HepG2 (cell line): ENCODE data around the gene PRSS1. TPM values are rescaled to one million over a fixed set of nuclear protein-coding genes. Genes with fewer than 3 reads are reported as not detected.

ENCODE experiments used
- ATAC-seq: fragments of 200-7000 bp; cut with Tn5 transposase; 3 replicates; pipeline ENCODE4 v1.9.1; 2020; ENCODE audit warnings: mild to moderate bottlenecking, moderate library complexity
- BruUV-seq: library from RNA; stranded (reverse); fragments of 400-500 nt; replicated peaks from 2 replicates; lab custom pipeline; 2021; lab: Mats Ljungman, UMichigan
- CTCF ChIA-PET: fragments of 300-600 bp; formaldehyde crosslinking; extraction: SDS; loops from one replicate; lab custom pipeline; 2021; ENCODE audit warnings: low total read pairs, inconsistent platforms, low intra/inter-chr PET ratio; lab: Yijun Ruan, JAX
- POLR2A ChIA-PET: fragments of 350-600 bp; sonication (Branson Sonifier 250); formaldehyde crosslinking; loops from one replicate; lab custom pipeline; 2020; ENCODE audit warnings: antibody characterized with exemption, inconsistent platforms; lab: Yijun Ruan, JAX
- DNase-seq: peaks from one replicate; pipeline ENCODE4 v3.0.0-alpha.2; 2015; ENCODE audit warnings: low spot score
- FAIRE-seq: peaks from 3 replicates; lab custom pipeline; 2011; peaks lifted over from hg19 to GRCh38; lab: Jason Lieb, UNC
- H2AFZ ChIP-seq: one replicate; pipeline ENCODE4 v1.6.1; 2011; ENCODE audit warnings: low read length, inconsistent platforms
- H3K27ac ChIP-seq: fragments of 300-600 bp; 3 replicates; pipeline ENCODE4 v1.8.0; 2011; ENCODE audit warnings: mixed run types, mild to moderate bottlenecking, mixed read lengths, low read length, inconsistent platforms; ENCODE audit not compliant: insufficient read depth; ENCODE audit errors: extremely low read length
- H3K27me3 ChIP-seq, 2 experiments: fragments of 200-600 bp in 1 of 2; 2 replicates in 1 of 2; 3 replicates in 1 of 2; pipeline versions ENCODE4 v1.6.0 to v1.8.0; 2011; ENCODE audit warnings: low read length in 2 of 2, mild to moderate bottlenecking in 2 of 2, moderate library complexity in 2 of 2, inconsistent platforms in 1 of 2; ENCODE audit not compliant: insufficient read depth in 2 of 2, control insufficient read depth in 1 of 2
- H3K36me3 ChIP-seq, 2 experiments: fragments of 200-600 bp in 1 of 2; replicated peaks in 1 of 2; 2 replicates in 1 of 2; 3 replicates in 1 of 2; pipeline versions ENCODE4 v1.5.1 to v1.8.0; 2011; ENCODE audit warnings: low read length in 2 of 2, inconsistent platforms in 1 of 2; ENCODE audit not compliant: insufficient read depth in 2 of 2, control insufficient read depth in 1 of 2
- H3K4me1 ChIP-seq: 2 replicates; pipeline ENCODE4 v1.5.1; 2012; ENCODE audit warnings: low read length, inconsistent platforms; ENCODE audit not compliant: insufficient read depth
- H3K4me2 ChIP-seq: 2 replicates; pipeline ENCODE4 v1.6.0; 2011; ENCODE audit warnings: low read depth, low read length, inconsistent platforms
- H3K4me3 ChIP-seq, 3 experiments: fragments of 200-600 bp in 1 of 3; sonication (generic), shearing (Covaris generic) in 1 of 3; replicated peaks in 1 of 3; 2 replicates each; pipeline ENCODE4 v1.5.1; 2011 to 2016; ENCODE audit warnings: low read length in 3 of 3, inconsistent platforms in 2 of 3, low read depth in 2 of 3, mild to moderate bottlenecking in 2 of 3, control low read depth in 1 of 3, mixed read lengths in 1 of 3; ENCODE audit not compliant: insufficient read depth in 1 of 3
- H3K79me2 ChIP-seq: one replicate; pipeline ENCODE4 v1.6.1; 2011; ENCODE audit warnings: low read length, inconsistent platforms; ENCODE audit not compliant: insufficient read depth
- H3K9ac ChIP-seq: 2 replicates; pipeline ENCODE4 v1.6.0; 2011; ENCODE audit warnings: mild to moderate bottlenecking, low read depth, low read length, inconsistent platforms; ENCODE audit not compliant: insufficient read depth
- H3K9me3 ChIP-seq: 2 replicates; pipeline ENCODE4 v1.5.1; 2012; ENCODE audit warnings: mild to moderate bottlenecking, low read length
- H4K20me1 ChIP-seq: 2 replicates; pipeline ENCODE4 v1.6.0; 2011; ENCODE audit warnings: inconsistent platforms, mild to moderate bottlenecking, low read length, moderate library complexity; ENCODE audit not compliant: insufficient read depth
- CBX5 ChIP-seq: sonication (generic); formaldehyde crosslinking; IDR thresholded peaks from 2 replicates; pipeline ENCODE4 v1.4.0; 2020; ENCODE audit warnings: missing genetic modification reagents, borderline replicate concordance
- KDM1A ChIP-seq: IDR thresholded peaks from 2 replicates; pipeline ENCODE4 v1.6.1; 2016; ENCODE audit warnings: missing compliant biosample characterization
- KDM3A ChIP-seq: IDR thresholded peaks from 2 replicates; pipeline ENCODE4 v1.6.1; 2018; ENCODE audit warnings: low read depth, missing compliant biosample characterization
- KMT2B ChIP-seq: IDR thresholded peaks from 2 replicates; pipeline ENCODE4 v1.6.1; 2016; ENCODE audit warnings: missing genetic modification reagents, missing compliant biosample characterization
- MAZ ChIP-seq, 2 experiments: sonication (generic) in 1 of 2; formaldehyde crosslinking in 1 of 2; IDR thresholded peaks; 2 replicates each; pipeline versions ENCODE4 v1.5.0 to v1.6.1; 2012 to 2020; ENCODE audit warnings: low read depth in 2 of 2, mild to moderate bottlenecking in 2 of 2, borderline replicate concordance in 1 of 2, improper control_type of control experiment in 1 of 2, low read length in 1 of 2, missing genetic modification reagents in 1 of 2, moderate library complexity in 1 of 2
- SMC3 ChIP-seq: IDR thresholded peaks from 2 replicates; pipeline ENCODE4 v1.6.1; 2011; ENCODE audit warnings: low read length, improper control_type of control experiment
- TEAD2 ChIP-seq: sonication (generic); formaldehyde crosslinking; IDR thresholded peaks from 2 replicates; pipeline ENCODE4 v1.9.0; 2021; ENCODE audit warnings: missing genetic modification reagents
- ZNF232 ChIP-seq: sonication (generic); formaldehyde crosslinking; IDR thresholded peaks from 2 replicates; pipeline ENCODE4 v1.4.0; 2020; ENCODE audit warnings: missing genetic modification reagents, borderline replicate concordance
- ZNF570 ChIP-seq: sonication (generic); formaldehyde crosslinking; IDR thresholded peaks from 2 replicates; pipeline ENCODE4 v1.4.0; 2020; ENCODE audit warnings: mild to moderate bottlenecking, missing genetic modification reagents, borderline replicate concordance
- ZNF713 ChIP-seq: sonication (generic); formaldehyde crosslinking; IDR thresholded peaks from 2 replicates; pipeline ENCODE4 v1.4.0; 2020; ENCODE audit warnings: mild to moderate bottlenecking, missing genetic modification reagents
- ZSCAN31 ChIP-seq: sonication (generic); formaldehyde crosslinking; IDR thresholded peaks from 2 replicates; pipeline ENCODE4 v1.5.0; 2020; ENCODE audit warnings: low read depth, mild to moderate bottlenecking, missing genetic modification reagents
- WGBS: methylation state at CpG from one replicate; pipeline ENCODE4 v1.1.6; 2017; ENCODE audit warnings: low lambda C conversion rate; 5-methylcytosine and 5-hydroxymethylcytosine counted together
- in situ Hi-C: cut with HindIII; loops from 2 replicates; pipeline ENCODE4 v1.10.0; 2017; ENCODE audit warnings: low pct_unique_long_range_greater_than_20kb; ENCODE audit not compliant: extremely low pct_ligation_motif_present
- intact Hi-C: fragments of 100-400 bp; cut with micrococcal nuclease; formaldehyde crosslinking; loops from one replicate; pipeline ENCODE4 v1.10.0; 2022; ENCODE audit not compliant: unreplicated experiment
- polyA plus RNA-seq, 8 experiments: library from polyadenylated mRNA; depleted of rRNA in 3 of 8; stranded (reverse) in 7 of 8; unstranded in 1 of 8; fragments of >200 nt; fragmentation: Illumina TruSeq in 4 of 8; extraction: Trizol in 4 of 8; gene quantifications; 2 replicates each; pipeline versions ENCODE4 v1.2.1 to v1.2.3, GENCODE V29; 2011 to 2016; ENCODE audit warnings: low read depth in 4 of 8, missing spikeins in 1 of 8, mixed read lengths in 1 of 8; ENCODE audit not compliant: insufficient read depth in 1 of 8
- total RNA-seq, 5 experiments: library from RNA; depleted of rRNA; stranded (reverse); fragments of >200 nt; fragmentation: Illumina TruSeq; extraction: Trizol; gene quantifications; 2 replicates each; pipeline ENCODE4 v1.2.3, GENCODE V29; 2016; ENCODE audit warnings: low read depth in 1 of 5

Gene PRSS1
- total and polyA plus RNA-seq, 2 of the 13 experiments (the other 11 are each of a cell fraction or from before 2014, with no cell fraction given), result not detected

GRCh38 chr7:142785841-142786250 lies 36.6 kb downstream of the PRSS1 start:
- H3K9ac ChIP-seq, result no peak overlapping the region
- peaks cover 0 to 17% of the 10 kb centered on the region in 2 experiments; a peak in 4 of 5 replicates for H3K27me3 ChIP-seq
- DNase-seq, result no peak
- H3K79me2 ChIP-seq, result no peaks in the 10 kb centered on the region
- TF ChIP-seq ZNF570 (no peak), CBX5 (no peak), KDM3A (CRISPR knock-in tag) (no peak), MAZ (IDR thresholded peaks at IDR 0.05; ENCODE audit: borderline replicate concordance, low read depth, low read length) (no peak), MAZ (CRISPR knock-in tag; IDR thresholded peaks at IDR 0.05; ENCODE audit: low read depth) (no peak), KDM1A (no peak), ZNF713 (CRISPR knock-in tag) (no peak), TEAD2 (CRISPR knock-in tag) (no peak), SMC3 (no peak), ZSCAN31 (no peak), ZNF232 (no peak), KMT2B (CRISPR knock-in tag) (no peak)
- in situ Hi-C loops (no loop called here), intact Hi-C loops (no loop called here)
- no peaks in the 10 kb centered on the region for H3K4me1 ChIP-seq
- H3K4me2 ChIP-seq, result no peak overlapping the region
- H3K36me3 ChIP-seq, result no peaks in the 10 kb centered on the region
- no peaks in the 10 kb centered on the region for H3K9me3 ChIP-seq
- CTCF ChIA-PET, result no interaction called here
- no peak for ATAC-seq
- FAIRE-seq, result no peak
- POLR2A ChIA-PET, result no interaction called here
- H2AFZ ChIP-seq, result no peak overlapping the region
- 25% methylated on average over 6 of the region's 8 CpGs for WGBS
- no TSS peak for BruUV-seq
- no peak overlapping the region for H3K4me3 ChIP-seq
- H4K20me1 ChIP-seq, result no peaks in the 10 kb centered on the region
- H3K27ac ChIP-seq, result no peak overlapping the region
